Measurements from ENCODE around the gene MAD2L2. TPM values are rescaled to one million over a fixed set of nuclear protein-coding genes. Genes with fewer than 3 reads are reported as not detected.
A peak's percentile ranks its signal among the peaks of the same experiment; 100 is the strongest.

Gene MAD2L2
- total and polyA plus RNA-seq, 9 of the 15 experiments (the other 6 are each of a cell fraction or from before 2014, with no cell fraction given): 12.4 to 286 (median 143) TPM

GRCh38 chr1:11649624-11650330 lies 31.2 kb downstream of the MAD2L2 start (continued):
- TF ChIP-seq TFE3 (CRISPR knock-in tag; IDR thresholded peaks at IDR 0.05) (no peak), BRD9 (IDR thresholded peaks at IDR 0.05; ENCODE audit: low read depth, partially characterized antibody) (no peak), ASH1L (IDR thresholded peaks at IDR 0.05; ENCODE audit: borderline replicate concordance, low read depth, partially characterized antibody) (no peak), ZBTB33 (CRISPR knock-in tag; IDR thresholded peaks at IDR 0.05) (no peak), ZNF76 (CRISPR knock-in tag; IDR thresholded peaks at IDR 0.05; ENCODE audit: borderline replicate concordance) (no peak), MLX (CRISPR knock-in tag; conservative IDR thresholded peaks at IDR 0.05) (peak in 1 of 2 experiments; percentile 28; a peak in 1 of 4 replicates), TEAD4 (IDR thresholded peaks at IDR 0.05; ENCODE audit: low read length) (no peak), TEAD4 (CRISPR knock-in tag; IDR thresholded peaks at IDR 0.05; ENCODE audit: borderline replicate concordance) (no peak), KAT7 (CRISPR knock-in tag; IDR thresholded peaks at IDR 0.05; ENCODE audit: borderline replicate concordance) (peak; percentile 59; the same call in 1 of the 2 replicates), MTA3 (IDR thresholded peaks at IDR 0.05; ENCODE audit: borderline replicate concordance) (no peak), ATF4 (CRISPR knock-in tag; IDR thresholded peaks at IDR 0.05) (no peak), MNT (conservative IDR thresholded peaks at IDR 0.05) (peak in 1 of 2 experiments; percentile 50; a peak in 1 of 4 replicates), NR0B1 (IDR thresholded peaks at IDR 0.05; ENCODE audit: partially characterized antibody) (no peak), BRF1 (IDR thresholded peaks at IDR 0.05; ENCODE audit: borderline replicate concordance, extremely low read depth, insufficient read length) (no peak), CBX8 (IDR thresholded peaks at IDR 0.05; ENCODE audit: borderline replicate concordance, extremely low read depth, low read depth, low read length, poor library complexity, severe bottlenecking) (no peak), KLF13 (tag; IDR thresholded peaks at IDR 0.05; ENCODE audit: borderline replicate concordance, low read depth) (no peak), FOXP1 (CRISPR knock-in tag; IDR thresholded peaks at IDR 0.05) (no peak; the same call in 1 of the 2 replicates)
